Measurements from ENCODE around the gene TMIGD2. TPM values are rescaled to one million over a fixed set of nuclear protein-coding genes. Genes with fewer than 3 reads are reported as not detected.
"Not testable (repeated sequence)": the region's sequence is repeated elsewhere in the genome, so short reads cannot be mapped to it uniquely, and the experiment has no call there.

TMIGD2 gene
- total and polyA plus RNA-seq, 5 donors, result 0.25 TPM; not detected in 4

GRCh38 chr19:4338441-4339355, 36.5 kb upstream of the TMIGD2 start, which contains the start of gene STAP2:
Gene STAP2 (minus strand): TSS chr19:4338827. CDS start chr19:4338753, 74 bp downstream.
- Histone ChIP-seq H3K4me1 (ENCODE audit: control insufficient read depth, insufficient read depth, low read length) (no peaks in the 10 kb centered on the region), H3K4me3 (ENCODE audit: low read length) (peak within 1 kb of the TSS; percentile 55), H3K27ac (ENCODE audit: low read length) (no peak within 1 kb of the TSS), H3K27me3 (ENCODE audit: control insufficient read depth, insufficient read depth) (no peaks in the 10 kb centered on the region), H3K9me3 (ENCODE audit: control insufficient read depth, low read length) (no peaks in the 10 kb centered on the region)
- ATAC-seq, result no peak
- intact Hi-C loops (cut with DNase I), result no loop called here
- no peak for DNase-seq
- 47% methylated on average over 27 of the region's 27 CpGs for WGBS

- peak in 2 of 3 donors; percentile 28 to 63 for DNase-seq
- H3K27me3 ChIP-seq (ENCODE audit: control insufficient read depth, insufficient read depth), result no peaks in the 10 kb centered on the region
- H3K4me3 ChIP-seq (ENCODE audit: low read length), result peak overlapping the region; percentile 55
- H3K9me3 ChIP-seq (ENCODE audit: control insufficient read depth, low read length), result no peaks in the 10 kb centered on the region
- H3K4me1 ChIP-seq (ENCODE audit: control insufficient read depth, insufficient read depth, low read length), result no peaks in the 10 kb centered on the region
- 8% methylated on average over 14 of the region's 14 CpGs for WGBS
- no peak overlapping the region for H3K27ac ChIP-seq (ENCODE audit: low read length)
- ATAC-seq, result no peak
- intact Hi-C loops (cut with DNase I), result no loop called here
Observed at GRCh38 chr19:4337906-4338440, 35.8 kb upstream of the TMIGD2 start.

DNA sequence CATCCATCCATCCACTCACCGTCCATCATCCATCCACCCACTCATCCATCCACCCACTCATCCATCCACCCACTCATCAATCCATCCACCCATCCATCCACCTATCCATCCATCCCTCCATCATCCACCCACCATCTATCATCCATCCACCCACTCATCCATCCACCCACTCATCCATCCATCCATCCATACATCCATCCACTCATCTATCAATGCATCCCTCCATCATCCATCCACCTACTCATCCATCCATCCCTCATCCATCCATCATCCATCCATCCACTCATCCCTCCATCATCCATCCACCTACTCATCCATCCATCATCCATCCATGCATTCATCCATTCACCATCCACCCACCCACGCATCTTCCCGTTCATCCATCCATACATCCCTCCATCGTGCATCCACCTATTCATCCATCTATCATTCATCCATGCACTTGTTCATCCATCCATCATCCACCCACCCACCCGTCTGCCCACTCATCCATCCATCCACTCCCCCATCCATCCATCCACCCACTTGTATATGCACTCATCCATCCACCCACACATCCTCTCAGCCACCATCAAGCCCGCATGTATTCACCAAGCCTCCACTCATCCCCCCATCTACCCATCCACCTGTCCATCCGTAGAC, 32.9 kb upstream of the TMIGD2 start:
- DNase-seq, result no peak
- Histone ChIP-seq H3K9me3 (ENCODE audit: control insufficient read depth, low read length) (no peaks in the 10 kb centered on the region), H3K4me3 (ENCODE audit: low read length) (no peak overlapping the region), H3K27me3 (ENCODE audit: control insufficient read depth, insufficient read depth) (no peaks in the 10 kb centered on the region), H3K27ac (ENCODE audit: low read length) (no peak overlapping the region), H3K4me1 (ENCODE audit: control insufficient read depth, insufficient read depth, low read length) (no peaks in the 10 kb centered on the region)
- intact Hi-C loops (cut with DNase I), result no loop called here
- no peak for ATAC-seq
- 95% methylated on average over 7 of the region's 7 CpGs for WGBS

GRCh38 chr19:4329858-4330257, 27.7 kb upstream of the TMIGD2 start:
- no peak for ATAC-seq
- intact Hi-C loops (cut with DNase I), result no loop called here
- Histone ChIP-seq H3K4me3 (ENCODE audit: low read length) (no peak overlapping the region), H3K9me3 (ENCODE audit: control insufficient read depth, low read length) (no peaks in the 10 kb centered on the region), H3K27me3 (ENCODE audit: control insufficient read depth, insufficient read depth) (no peaks in the 10 kb centered on the region), H3K27ac (ENCODE audit: low read length) (no peak overlapping the region), H3K4me1 (ENCODE audit: control insufficient read depth, insufficient read depth, low read length) (no peaks in the 10 kb centered on the region)
- 95% methylated on average over 19 of the region's 19 CpGs for WGBS
- no peak for DNase-seq

DNA sequence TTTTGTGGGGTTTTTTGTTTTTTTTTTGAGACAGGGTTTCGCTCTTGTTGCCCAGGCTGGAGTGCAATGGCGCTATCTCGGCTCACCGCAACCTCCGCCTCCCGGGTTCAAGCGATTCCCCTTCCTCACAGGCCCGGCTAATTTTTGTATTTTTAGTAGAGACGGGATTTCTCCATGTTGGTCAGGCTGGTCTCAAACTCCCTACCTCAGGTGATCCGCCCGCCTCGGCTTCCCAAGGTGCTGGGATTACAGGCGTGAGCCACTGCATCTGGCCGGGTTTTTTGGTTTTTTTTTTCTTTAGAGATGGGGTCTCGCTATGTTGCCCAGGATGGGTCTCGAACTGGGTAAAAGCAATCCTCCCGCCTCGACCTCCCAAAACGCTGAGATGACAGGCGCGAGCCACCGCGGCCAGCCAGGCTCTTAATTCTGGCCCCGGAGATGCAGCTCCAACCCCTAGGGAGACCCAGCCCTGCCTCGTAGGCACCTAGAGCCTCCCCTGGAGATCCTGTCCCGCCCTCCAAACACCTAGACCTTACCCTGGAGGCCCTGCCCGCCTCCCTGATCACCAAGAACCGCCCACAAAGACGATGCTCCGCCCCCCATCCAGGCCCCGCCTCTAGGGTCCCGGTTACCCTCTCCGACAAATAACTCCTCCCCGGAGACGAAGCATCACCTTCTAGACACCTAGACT, 26.9 kb upstream of the TMIGD2 start:
- peak in 1 of 3 donors; percentile 75 for DNase-seq
- ATAC-seq; H3K4me1 ChIP-seq (ENCODE audit: control insufficient read depth, insufficient read depth, low read length); H3K27ac ChIP-seq (ENCODE audit: low read length); intact Hi-C loops (cut with DNase I); H3K27me3 ChIP-seq (ENCODE audit: control insufficient read depth, insufficient read depth); H3K9me3 ChIP-seq (ENCODE audit: control insufficient read depth, low read length): not testable (repeated sequence)
- 45% methylated on average over 35 of the region's 35 CpGs for WGBS
- peak overlapping the region; percentile 1 for H3K4me3 ChIP-seq (ENCODE audit: low read length)

DNA sequence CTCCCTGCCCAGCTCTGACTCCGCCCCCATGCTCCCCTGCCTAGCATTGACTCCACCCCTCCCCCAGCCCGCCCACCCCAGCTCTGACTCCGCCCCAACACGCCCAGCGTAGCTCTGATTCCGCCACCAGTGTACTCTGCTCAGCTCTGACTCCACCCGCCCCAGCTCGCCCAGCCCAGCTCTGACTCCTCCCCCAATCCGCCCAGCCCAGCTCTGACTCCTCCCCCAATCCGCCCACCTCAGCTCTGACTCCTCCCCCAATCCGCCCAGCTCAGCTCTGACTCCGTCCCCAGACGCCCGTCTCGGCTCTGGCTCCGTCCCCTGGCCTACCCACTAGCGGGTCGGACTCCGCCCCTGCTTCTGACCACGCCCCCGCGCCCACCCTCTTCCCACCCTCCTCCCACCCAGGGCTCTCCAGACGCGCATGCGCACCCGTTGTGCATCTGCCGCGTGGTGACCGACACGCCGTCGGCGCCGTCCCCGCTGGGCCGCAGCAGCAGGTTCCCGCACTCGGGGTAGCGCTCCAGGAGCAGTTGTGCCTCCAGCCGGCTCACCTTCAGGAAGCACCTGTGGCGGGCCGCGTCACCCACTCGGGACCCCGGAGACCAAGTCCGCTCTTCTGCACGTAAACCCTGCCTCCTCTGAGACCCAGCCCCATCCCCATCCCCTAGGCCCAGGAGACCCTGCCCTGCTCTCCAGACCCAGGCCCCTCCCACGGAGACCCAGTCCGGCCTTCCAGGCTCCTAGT, 26.2 kb upstream of the TMIGD2 start:
- Histone ChIP-seq H3K27me3 (ENCODE audit: control insufficient read depth, insufficient read depth) (no peaks in the 10 kb centered on the region), H3K4me3 (ENCODE audit: low read length) (peak overlapping the region; percentile 28), H3K9me3 (ENCODE audit: control insufficient read depth, low read length) (no peaks in the 10 kb centered on the region), H3K4me1 (ENCODE audit: control insufficient read depth, insufficient read depth, low read length) (no peaks in the 10 kb centered on the region), H3K27ac (ENCODE audit: low read length) (no peak overlapping the region)
- DNase-seq, result peak; percentile 95 to 99 (median 99)
- intact Hi-C loops (cut with DNase I), result no loop called here
- ATAC-seq, result peak; percentile 95 to 96
- WGBS, result 3% methylated on average over 49 of the region's 49 CpGs

DNA sequence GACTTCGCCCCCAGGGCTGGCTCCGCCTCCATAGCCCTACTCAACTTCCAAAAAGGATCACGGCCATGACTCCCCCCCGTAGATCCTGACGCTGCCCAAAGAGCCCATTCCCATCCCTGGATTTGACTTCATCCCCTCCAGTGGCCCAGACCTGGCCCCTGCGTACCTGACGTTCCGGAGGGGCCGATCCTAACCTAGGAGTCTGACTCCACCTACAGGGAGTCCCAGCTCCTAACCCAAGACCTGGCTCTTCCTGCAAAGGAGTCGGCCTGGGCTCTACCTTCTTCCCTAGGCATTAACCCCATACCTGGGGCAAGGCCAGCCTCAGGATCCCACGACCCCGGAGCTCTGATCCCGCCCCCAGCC, 25.7 kb upstream of the TMIGD2 start:
- Histone ChIP-seq H3K9me3 (ENCODE audit: control insufficient read depth, low read length) (no peaks in the 10 kb centered on the region), H3K4me3 (ENCODE audit: low read length) (peak overlapping the region; percentile 28), H3K4me1 (ENCODE audit: control insufficient read depth, insufficient read depth, low read length) (no peaks in the 10 kb centered on the region), H3K27me3 (ENCODE audit: control insufficient read depth, insufficient read depth) (no peaks in the 10 kb centered on the region), H3K27ac (ENCODE audit: low read length) (no peak overlapping the region)
- ATAC-seq, result no peak
- 13% methylated on average over 13 of the region's 13 CpGs for WGBS
- no peak for DNase-seq
- intact Hi-C loops (cut with DNase I), result no loop called here

DNA sequence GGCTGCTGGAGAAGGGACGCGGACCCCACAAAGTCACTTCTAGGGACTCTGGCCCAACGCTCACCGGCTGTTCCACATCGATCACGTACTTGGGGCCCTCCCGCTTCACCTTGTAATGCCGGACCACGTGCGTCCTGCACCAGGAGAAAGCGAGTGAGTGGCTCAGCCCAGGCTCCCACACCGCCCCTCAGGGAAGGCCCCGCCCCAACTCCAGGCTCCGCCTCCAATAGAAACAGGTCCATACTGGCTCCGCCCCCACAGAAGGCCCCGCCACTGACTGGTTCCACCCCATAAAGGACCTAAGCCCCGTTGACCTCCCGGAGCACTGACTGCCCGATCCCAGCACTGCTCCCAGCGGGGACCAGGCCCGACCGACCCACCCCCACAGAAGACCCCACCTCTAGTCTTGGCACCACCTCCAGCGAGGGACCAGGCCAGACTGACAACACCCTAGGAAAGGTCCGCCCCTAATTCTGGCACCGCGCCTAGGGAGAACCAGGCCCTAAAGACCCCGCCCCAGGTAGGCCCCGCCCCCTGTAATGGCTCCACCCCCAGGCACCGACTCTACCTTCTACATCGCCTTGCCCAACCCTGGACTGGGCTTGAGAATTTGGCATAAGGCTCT, 25.2 kb upstream of the TMIGD2 start:
- Histone ChIP-seq H3K9me3 (ENCODE audit: control insufficient read depth, low read length) (no peaks in the 10 kb centered on the region), H3K4me1 (ENCODE audit: control insufficient read depth, insufficient read depth, low read length) (no peaks in the 10 kb centered on the region), H3K4me3 (ENCODE audit: low read length) (peak overlapping the region; percentile 28), H3K27me3 (ENCODE audit: control insufficient read depth, insufficient read depth) (no peaks in the 10 kb centered on the region), H3K27ac (ENCODE audit: low read length) (no peak overlapping the region)
- WGBS, result 2% methylated on average over 30 of the region's 30 CpGs
- intact Hi-C loops (cut with DNase I), result no loop called here
- ATAC-seq (peak; percentile 64 to 69), DNase-seq (peak; percentile 80 to 94 (median 93))

DNA sequence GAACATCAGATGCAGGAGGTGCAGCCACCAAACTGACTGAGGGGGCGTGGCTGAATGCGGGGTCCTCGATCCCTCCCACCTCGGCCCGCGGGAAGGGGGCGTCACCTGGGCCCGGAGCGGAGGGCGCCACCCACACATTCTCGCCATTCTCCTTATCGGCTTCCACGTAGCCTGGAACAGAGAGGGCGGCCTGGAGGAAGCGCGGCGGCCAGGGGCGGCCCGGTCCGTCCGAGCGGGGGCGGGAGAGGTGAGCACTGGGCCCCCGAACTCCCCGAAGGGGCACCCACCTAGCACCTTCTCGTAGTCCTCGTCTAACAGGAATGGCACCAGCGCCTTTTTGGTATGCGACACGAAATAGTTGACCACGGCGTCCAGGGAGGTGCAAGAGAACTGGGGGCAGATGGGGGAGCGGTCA, 24.7 kb upstream of the TMIGD2 start:
- WGBS, result 8% methylated on average over 33 of the region's 33 CpGs
- H3K4me1 ChIP-seq (ENCODE audit: control insufficient read depth, insufficient read depth, low read length), result no peaks in the 10 kb centered on the region
- no peaks in the 10 kb centered on the region for H3K27me3 ChIP-seq (ENCODE audit: control insufficient read depth, insufficient read depth)
- peak in 1 of 3 donors; percentile 71 for DNase-seq
- ATAC-seq, result no peak
- no peak overlapping the region for H3K27ac ChIP-seq (ENCODE audit: low read length)
- no peak overlapping the region for H3K4me3 ChIP-seq (ENCODE audit: low read length)
- intact Hi-C loops (cut with DNase I), result no loop called here
- H3K9me3 ChIP-seq (ENCODE audit: control insufficient read depth, low read length), result no peaks in the 10 kb centered on the region

DNA sequence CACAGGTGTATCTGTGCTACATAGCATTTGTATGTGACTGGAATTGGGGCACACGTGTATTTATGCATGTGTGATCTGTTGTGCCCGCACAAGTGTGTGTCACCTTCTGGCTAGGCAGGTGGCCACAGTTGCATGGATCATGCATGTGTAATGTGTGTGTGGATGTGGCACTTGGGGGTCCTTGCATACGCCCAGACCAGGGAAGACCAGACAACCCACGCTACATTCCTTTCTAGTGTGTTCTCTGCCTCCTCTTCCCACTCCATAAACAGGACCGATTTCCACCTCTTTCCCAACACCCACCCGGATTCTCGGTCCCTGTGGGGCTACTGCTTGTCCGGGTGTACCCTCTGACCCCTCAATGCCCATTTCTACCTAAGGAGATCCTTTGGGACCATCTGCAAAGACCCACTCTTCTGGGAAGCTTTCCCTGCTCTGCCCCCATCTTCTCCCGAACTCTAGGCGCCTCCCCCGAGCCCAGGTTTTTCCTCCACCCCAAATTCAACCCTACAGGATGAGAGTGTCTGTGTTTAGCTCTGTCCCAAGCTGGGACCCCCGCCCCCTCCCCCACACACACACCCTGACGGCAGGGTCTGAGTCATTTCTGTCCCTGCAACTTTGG, 24.1 kb upstream of the TMIGD2 start:
- H3K27ac ChIP-seq (ENCODE audit: low read length), result no peak overlapping the region
- ATAC-seq (no peak), DNase-seq (no peak)
- WGBS, result 52% methylated on average over 13 of the region's 13 CpGs
- H3K27me3 ChIP-seq (ENCODE audit: control insufficient read depth, insufficient read depth), result no peaks in the 10 kb centered on the region
- H3K4me3 ChIP-seq (ENCODE audit: low read length), result no peak overlapping the region
- no peaks in the 10 kb centered on the region for H3K4me1 ChIP-seq (ENCODE audit: control insufficient read depth, insufficient read depth, low read length)
- intact Hi-C loops (cut with DNase I), result no loop called here
- no peaks in the 10 kb centered on the region for H3K9me3 ChIP-seq (ENCODE audit: control insufficient read depth, low read length)

Measured in right cardiac atrium (tissue), 5 donors.